Testis (tissue), 2 donors: Measurements from ENCODE around the gene OXNAD1.

Experiments used
- POLR2A ChIP-seq: fragments of 450-650 bp; IDR thresholded peaks from one replicate; pipeline ENCODE4 v1.6.1; 2017; ENCODE audit warnings: antibody characterized with exemption, mild to moderate bottlenecking, moderate library complexity
- TF ChIP-seq, protein P1 (sequence below), 3 experiments: fragments of 450-650 bp in 2 of 3; fragments of 200-600 bp in 1 of 3; sonication (generic) in 1 of 3; IDR thresholded peaks; one replicate each; pipeline ENCODE4 v1.5.1; 2016 to 2019; ENCODE audit warnings: antibody characterized with exemption in 3 of 3, mild to moderate bottlenecking in 2 of 3, moderate library complexity in 1 of 3

DNA sequence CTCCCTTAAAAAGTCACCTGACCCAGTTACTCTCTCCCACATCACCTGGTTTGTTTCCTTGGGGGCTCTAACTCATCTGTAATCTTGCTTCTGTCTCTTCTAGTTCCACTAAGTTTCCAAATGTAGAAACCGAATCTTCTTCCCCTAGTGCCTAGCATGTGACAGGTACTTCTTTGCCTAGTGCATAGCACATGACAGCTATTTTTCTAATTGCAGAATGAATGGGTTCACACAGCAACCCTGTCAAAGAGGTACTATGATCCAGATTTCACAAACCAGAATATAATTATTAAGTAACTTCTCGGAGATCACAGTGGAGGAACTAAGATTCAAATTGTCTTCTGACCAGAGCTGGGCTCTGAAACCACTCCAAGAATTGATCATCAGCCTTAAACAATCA is 7.7 kb upstream of the OXNAD1 start:
- TF ChIP-seq, protein P1, sequence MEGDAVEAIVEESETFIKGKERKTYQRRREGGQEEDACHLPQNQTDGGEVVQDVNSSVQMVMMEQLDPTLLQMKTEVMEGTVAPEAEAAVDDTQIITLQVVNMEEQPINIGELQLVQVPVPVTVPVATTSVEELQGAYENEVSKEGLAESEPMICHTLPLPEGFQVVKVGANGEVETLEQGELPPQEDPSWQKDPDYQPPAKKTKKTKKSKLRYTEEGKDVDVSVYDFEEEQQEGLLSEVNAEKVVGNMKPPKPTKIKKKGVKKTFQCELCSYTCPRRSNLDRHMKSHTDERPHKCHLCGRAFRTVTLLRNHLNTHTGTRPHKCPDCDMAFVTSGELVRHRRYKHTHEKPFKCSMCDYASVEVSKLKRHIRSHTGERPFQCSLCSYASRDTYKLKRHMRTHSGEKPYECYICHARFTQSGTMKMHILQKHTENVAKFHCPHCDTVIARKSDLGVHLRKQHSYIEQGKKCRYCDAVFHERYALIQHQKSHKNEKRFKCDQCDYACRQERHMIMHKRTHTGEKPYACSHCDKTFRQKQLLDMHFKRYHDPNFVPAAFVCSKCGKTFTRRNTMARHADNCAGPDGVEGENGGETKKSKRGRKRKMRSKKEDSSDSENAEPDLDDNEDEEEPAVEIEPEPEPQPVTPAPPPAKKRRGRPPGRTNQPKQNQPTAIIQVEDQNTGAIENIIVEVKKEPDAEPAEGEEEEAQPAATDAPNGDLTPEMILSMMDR (IDR thresholded peaks at IDR 0.05) = no peak
- no peak for TF ChIP-seq POLR2A
